AG04449 (cell line): ENCODE measurements around the gene INPP5D.

ENCODE experiments used
- CTCF ChIA-PET: fragments of 350-600 bp; formaldehyde crosslinking; extraction: SDS; loops from one replicate; lab custom pipeline; 2021; ENCODE audit warnings: antibody characterized with exemption; lab: Yijun Ruan, JAX
- POLR2A ChIA-PET: fragments of 400-600, 350-600 bp; formaldehyde crosslinking; extraction: SDS; loops from one replicate; lab custom pipeline; 2020; ENCODE audit warnings: antibody characterized with exemption, inconsistent platforms; lab: Yijun Ruan, JAX
- DNase-seq: peaks from one replicate; pipeline ENCODE4 v3.0.0-alpha.2; 2010; ENCODE audit warnings: low read depth, low spot score
- H3K4me3 ChIP-seq: 2 replicates; pipeline ENCODE4 v1.5.1; 2011; ENCODE audit warnings: low read depth, mild to moderate bottlenecking, control low read depth, low read length
- CTCF ChIP-seq: IDR thresholded peaks from one replicate; pipeline ENCODE4 v1.5.1; 2011; ENCODE audit warnings: mild to moderate bottlenecking, moderate library complexity, low read length, control low read depth, inconsistent platforms; ENCODE audit not compliant: insufficient read depth; ENCODE audit errors: missing control alignments

INPP5D gene

GRCh38 chr2:233042549-233042948, 17.6 kb upstream of the INPP5D start:
- POLR2A ChIA-PET = no interaction called here
- H3K4me3 ChIP-seq = no peak overlapping the region
- no peak for TF ChIP-seq CTCF
- CTCF ChIA-PET = interaction anchor here (1.6 to 4.0 kb wide), 3 partner anchors 11 to 190 kb away, joined by 7 to 38 read pairs (median 7); no protein-coding TSS in a partner anchor
- DNase-seq = no peak

- no peak for TF ChIP-seq CTCF
- CTCF ChIA-PET = interaction anchor here (0.6 to 4.0 kb wide), 4 partner anchors 8 to 192 kb away, joined by 3 to 38 read pairs (median 4); partner anchors contain the start of gene INPP5D
These were observed 15.1 kb upstream of the INPP5D start for GRCh38 chr2:233044974-233045605.

DNA sequence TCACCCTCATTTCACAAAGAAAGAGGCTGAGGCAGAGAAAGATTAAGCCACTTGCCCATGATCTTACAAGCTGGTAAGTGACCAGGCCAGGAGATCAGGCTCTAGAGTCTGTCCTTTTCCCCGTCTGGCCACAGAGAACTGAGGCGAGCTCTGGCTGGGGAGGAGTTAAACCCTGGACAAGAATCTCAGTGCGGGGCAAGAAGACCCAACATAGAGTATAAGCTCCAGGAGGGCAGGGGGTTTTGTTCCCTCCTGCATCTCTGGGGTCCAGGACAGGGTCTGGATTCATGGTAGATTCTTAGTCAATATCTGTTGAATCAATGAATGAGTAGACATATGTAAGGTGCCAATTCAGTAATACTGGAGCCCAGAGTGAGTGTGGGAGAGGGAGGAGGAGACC, 12.9 kb upstream of the INPP5D start:
- TF ChIP-seq CTCF = no peak
- DNase-seq = no peak
- CTCF ChIA-PET = interaction anchor here (0.9 to 1.5 kb wide), 3 partner anchors 18 to 194 kb away, joined by 4 to 5 read pairs (median 5); no protein-coding TSS in a partner anchor
- POLR2A ChIA-PET = no interaction called here
- no peak overlapping the region for H3K4me3 ChIP-seq

More at GRCh38 chr2:233044974-233045605, 15.1 kb upstream of the INPP5D start:
- POLR2A ChIA-PET = no interaction called here
- DNase-seq = no peak
- no peak overlapping the region for H3K4me3 ChIP-seq

GRCh38 chr2:233047667-233048066, 12.5 kb upstream of the INPP5D start:
- CTCF ChIA-PET = interaction anchor here (0.9 to 1.5 kb wide), 3 partner anchors 18 to 195 kb away, joined by 4 to 5 read pairs (median 5); no protein-coding TSS in a partner anchor
- DNase-seq = no peak
- no peak for TF ChIP-seq CTCF
- no peak overlapping the region for H3K4me3 ChIP-seq
- POLR2A ChIA-PET = no interaction called here

DNA sequence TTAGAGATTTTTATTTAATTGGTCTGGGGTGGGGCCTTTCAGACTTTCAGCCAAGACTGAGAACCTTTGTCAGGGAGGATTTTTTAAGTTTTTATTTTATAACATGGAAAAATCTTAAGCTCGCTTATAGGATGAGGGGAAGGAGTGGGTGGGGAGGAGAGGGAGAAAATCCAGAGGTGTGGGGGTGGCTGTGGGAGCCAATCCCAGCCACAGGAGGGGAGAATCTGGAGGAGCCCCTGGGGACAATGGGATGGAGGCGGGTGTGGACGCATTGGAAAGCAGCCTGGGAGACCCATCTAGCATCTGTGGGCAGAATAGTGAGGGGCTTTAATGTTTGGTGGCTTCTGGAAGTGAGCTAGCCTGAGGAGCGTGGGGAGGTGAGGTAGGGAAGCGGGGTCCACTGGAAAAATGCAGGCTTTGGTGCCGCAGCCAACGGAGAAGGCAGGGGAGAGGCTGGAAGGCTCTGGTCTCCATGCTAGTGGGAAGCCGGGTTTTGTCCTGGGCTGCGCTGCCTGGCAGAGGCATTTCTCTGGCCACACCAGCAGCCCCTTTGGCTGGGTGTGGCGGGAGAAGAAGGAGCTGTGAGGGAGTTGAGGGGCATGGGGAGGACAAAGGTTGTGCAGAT, 11.5 kb upstream of the INPP5D start:
- TF ChIP-seq CTCF = no peak
- CTCF ChIA-PET = interaction anchor here (1.0 to 1.6 kb wide), 4 partner anchors 17 to 196 kb away, joined by 3 to 4 read pairs (median 3); no protein-coding TSS in a partner anchor
- POLR2A ChIA-PET = no interaction called here
- H3K4me3 ChIP-seq = no peak overlapping the region
- DNase-seq = no peak

DNA sequence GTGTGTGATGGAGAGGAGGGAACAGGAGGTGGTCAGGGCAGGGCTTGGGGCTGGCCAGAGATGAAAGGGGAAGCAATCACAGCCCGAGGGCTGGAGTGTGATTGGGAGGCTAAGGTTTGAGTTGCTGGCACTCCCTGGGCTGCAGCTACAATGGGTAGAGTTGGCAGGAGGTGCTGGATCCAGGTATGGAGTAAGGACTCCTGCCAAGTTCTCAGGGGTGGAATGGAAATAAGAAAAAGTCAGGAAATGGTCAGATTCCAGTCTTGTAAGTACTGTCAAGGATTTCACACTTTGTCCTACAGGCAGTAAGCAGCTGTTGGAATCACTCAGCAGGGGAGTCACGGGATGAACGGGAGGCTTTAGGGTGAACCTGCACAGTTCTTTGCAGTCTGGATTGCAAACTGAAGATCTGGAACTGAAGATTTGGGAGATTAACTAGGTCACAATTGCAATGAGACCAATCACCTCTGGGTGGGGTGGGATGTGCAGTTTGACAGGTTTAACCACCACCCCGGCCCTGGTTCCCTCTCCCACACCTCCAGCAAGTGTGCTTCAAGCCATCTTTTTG, 10.9 kb upstream of the INPP5D start:
- TF ChIP-seq CTCF = no peak
- H3K4me3 ChIP-seq = no peak overlapping the region
- ChIA-PET CTCF (interaction anchor here (1.0 to 1.6 kb wide), 4 partner anchors 17 to 196 kb away, joined by 3 to 4 read pairs (median 3); no protein-coding TSS in a partner anchor), POLR2A (no interaction called here)
- DNase-seq = no peak
